Measurements from ENCODE around the gene AGBL1.

The AGBL1 gene

GRCh38 chr15:86610038-86610437 lies 530.4 kb downstream of the AGBL1 start:
- DNase-seq, result no peak

- no peak for DNase-seq
Measured at GRCh38 chr15:86611417-86612040, 531.9 kb downstream of the AGBL1 start.

- DNase-seq, result no peak
Measured at GRCh38 chr15:86615411-86615810, 535.7 kb downstream of the AGBL1 start.

- no peak for DNase-seq
Measured at GRCh38 chr15:86615816-86616215, 536.1 kb downstream of the AGBL1 start.

GRCh38 chr15:86616771-86617170 lies 537.1 kb downstream of the AGBL1 start:
- no peak for DNase-seq

GRCh38 chr15:86620157-86620556 lies 540.5 kb downstream of the AGBL1 start:
- no peak for DNase-seq

- DNase-seq, result no peak
Measured at GRCh38 chr15:86620641-86621349, 541.1 kb downstream of the AGBL1 start.

GRCh38 chr15:86623236-86623635 lies 543.6 kb downstream of the AGBL1 start:
- DNase-seq, result no peak

GRCh38 chr15:86624261-86625036 lies 544.8 kb downstream of the AGBL1 start:
- peak; percentile 42 for DNase-seq

- DNase-seq, result no peak
Measured at GRCh38 chr15:86629409-86630356, 550.0 kb downstream of the AGBL1 start.

GRCh38 chr15:86630946-86631345 lies 551.3 kb downstream of the AGBL1 start:
- DNase-seq, result no peak

- no peak for DNase-seq
Measured at GRCh38 chr15:86634146-86634545, 554.5 kb downstream of the AGBL1 start.

GRCh38 chr15:86634992-86635638 lies 555.4 kb downstream of the AGBL1 start:
- DNase-seq, result no peak

- DNase-seq, result no peak
Measured at GRCh38 chr15:86644339-86644738, 564.7 kb downstream of the AGBL1 start.

GRCh38 chr15:86645925-86646500 lies 566.3 kb downstream of the AGBL1 start:
- no peak for DNase-seq

GRCh38 chr15:86647810-86648440 lies 568.3 kb downstream of the AGBL1 start:
- no peak for DNase-seq

GRCh38 chr15:86649277-86649676 lies 569.6 kb downstream of the AGBL1 start:
- DNase-seq, result no peak

GRCh38 chr15:86650094-86650493 lies 570.4 kb downstream of the AGBL1 start:
- no peak for DNase-seq

- DNase-seq, result no peak
Measured at GRCh38 chr15:86653344-86654197, 573.9 kb downstream of the AGBL1 start.

- DNase-seq, result no peak
Measured at GRCh38 chr15:86654501-86654900, 574.8 kb downstream of the AGBL1 start.

Data from NCI-H1417 treated with DMSO at 0.1 percent for 48 hours (cell line).